HG03442 (cell line): Measurements from ENCODE around the gene FAM219B.

Source experiments
- ATAC-seq: cut with Tn5 transposase; IDR thresholded peaks from one replicate; pipeline ENCODE4 v1.9.1; 2021; ENCODE audit warnings: mild to moderate bottlenecking, moderate library complexity; ENCODE audit not compliant: unreplicated experiment

FAM219B gene

DNA sequence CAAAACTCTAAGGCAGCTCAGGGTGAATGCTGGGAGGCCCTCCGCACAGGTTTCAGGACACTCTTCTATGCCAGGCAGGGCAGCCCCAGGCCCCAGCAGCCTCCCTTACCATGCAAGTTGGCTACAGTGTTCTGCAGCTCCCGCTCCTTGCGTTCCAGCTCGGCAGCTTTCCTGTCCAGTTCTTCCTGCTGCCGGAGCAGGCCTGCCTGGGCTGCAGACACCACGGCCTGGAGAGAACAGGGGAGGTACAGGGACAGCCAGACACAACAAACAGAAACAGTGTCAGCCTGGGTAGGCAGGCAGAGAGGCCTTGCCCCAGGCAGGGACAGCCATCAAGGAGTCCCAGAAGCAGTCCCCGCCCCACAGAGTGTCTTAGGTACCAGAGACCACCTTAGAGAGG is 54.7 kb downstream of the FAM219B start:
- no peak for ATAC-seq

DNA sequence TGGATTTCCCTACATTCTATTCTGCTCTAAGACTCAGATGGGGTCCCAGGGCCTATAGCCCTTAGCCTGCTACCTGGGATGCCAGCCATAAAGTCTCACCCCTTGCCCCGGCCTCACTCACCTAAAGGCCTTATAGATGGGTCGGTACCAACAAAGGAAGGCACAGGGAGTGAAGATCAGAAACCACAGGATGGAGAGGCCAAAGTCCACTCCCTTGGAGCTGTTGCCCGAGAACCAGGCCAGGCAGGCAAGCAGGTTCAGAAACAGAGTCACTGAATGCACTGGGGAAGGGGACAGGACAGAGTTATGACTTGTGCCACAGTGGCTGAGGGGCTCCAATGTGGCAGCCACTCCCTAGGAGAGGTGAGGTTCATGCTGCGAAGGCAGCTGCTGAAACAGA is 56.3 kb downstream of the FAM219B start:
- ATAC-seq, result no peak
